Measurements from ENCODE around the gene ZNF579.

DNA sequence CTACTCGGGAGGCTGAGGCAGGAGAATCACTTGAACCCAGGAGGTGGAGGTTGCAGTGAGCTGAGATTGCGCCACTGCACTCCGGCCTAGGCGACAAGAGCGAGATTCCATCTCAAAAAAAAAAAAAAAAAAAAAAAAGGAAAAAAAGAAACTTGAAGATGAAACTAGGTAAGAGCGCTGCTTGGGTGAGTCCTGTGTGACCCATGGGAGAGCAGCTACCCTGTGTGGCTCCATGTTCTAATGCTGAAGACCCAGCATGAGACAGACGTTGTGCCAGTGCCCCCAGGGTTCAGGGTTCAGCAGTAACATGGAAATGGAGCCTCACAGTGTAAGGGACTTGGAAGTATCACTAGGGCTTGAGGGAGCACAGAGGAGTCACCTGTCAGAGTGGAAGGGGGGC, 37.8 kb upstream of the ZNF579 start:
- TF ChIP-seq, protein P1, sequence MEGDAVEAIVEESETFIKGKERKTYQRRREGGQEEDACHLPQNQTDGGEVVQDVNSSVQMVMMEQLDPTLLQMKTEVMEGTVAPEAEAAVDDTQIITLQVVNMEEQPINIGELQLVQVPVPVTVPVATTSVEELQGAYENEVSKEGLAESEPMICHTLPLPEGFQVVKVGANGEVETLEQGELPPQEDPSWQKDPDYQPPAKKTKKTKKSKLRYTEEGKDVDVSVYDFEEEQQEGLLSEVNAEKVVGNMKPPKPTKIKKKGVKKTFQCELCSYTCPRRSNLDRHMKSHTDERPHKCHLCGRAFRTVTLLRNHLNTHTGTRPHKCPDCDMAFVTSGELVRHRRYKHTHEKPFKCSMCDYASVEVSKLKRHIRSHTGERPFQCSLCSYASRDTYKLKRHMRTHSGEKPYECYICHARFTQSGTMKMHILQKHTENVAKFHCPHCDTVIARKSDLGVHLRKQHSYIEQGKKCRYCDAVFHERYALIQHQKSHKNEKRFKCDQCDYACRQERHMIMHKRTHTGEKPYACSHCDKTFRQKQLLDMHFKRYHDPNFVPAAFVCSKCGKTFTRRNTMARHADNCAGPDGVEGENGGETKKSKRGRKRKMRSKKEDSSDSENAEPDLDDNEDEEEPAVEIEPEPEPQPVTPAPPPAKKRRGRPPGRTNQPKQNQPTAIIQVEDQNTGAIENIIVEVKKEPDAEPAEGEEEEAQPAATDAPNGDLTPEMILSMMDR (IDR thresholded peaks at IDR 0.05; ENCODE audit: low read depth, low read length, poor library complexity, severe bottlenecking) = no peak
- no peak for TF ChIP-seq EZH2phosphoT487 (IDR thresholded peaks at IDR 0.05; ENCODE audit: borderline replicate concordance, low read length)
